Kidney epithelial cell (primary cell): Measurements from ENCODE around the gene NDRG3. TPM values are rescaled to one million over a fixed set of nuclear protein-coding genes. Genes with fewer than 3 reads are reported as not detected.

Experiments
- DNase-seq: peaks from one replicate; pipeline ENCODE4 v3.0.0-alpha.2; 2010; ENCODE audit warnings: low read depth
- H3K27me3 ChIP-seq: 2 replicates; pipeline ENCODE4 v1.6.0; 2011; ENCODE audit warnings: low read length; ENCODE audit not compliant: control insufficient read depth, insufficient read depth
- H3K36me3 ChIP-seq: 2 replicates; pipeline ENCODE4 v1.5.1; 2011; ENCODE audit warnings: low read length; ENCODE audit not compliant: control insufficient read depth, insufficient read depth
- H3K4me3 ChIP-seq: 2 replicates; pipeline ENCODE4 v1.5.1; 2011; ENCODE audit warnings: low read depth, mild to moderate bottlenecking, control low read depth, low read length
- total RNA-seq: library from RNA; depleted of rRNA; stranded (reverse); fragments of >200 nt; gene quantifications from 2 replicates; pipeline ENCODE4 v1.2.3, GENCODE V29; 2015
- TF ChIP-seq, protein P1 (sequence below): IDR thresholded peaks from 2 replicates; pipeline ENCODE4 v1.5.1; 2011; ENCODE audit warnings: mild to moderate bottlenecking, moderate library complexity, low read length, control low read depth, inconsistent platforms; ENCODE audit not compliant: insufficient read depth, poor library complexity, severe bottlenecking

The NDRG3 gene
- total RNA-seq, 1 donor from 2014 or later: 20.2 TPM

GRCh38 chr20:36777576-36777975 is 31.7 kb upstream of the NDRG3 start:
- H3K27me3 ChIP-seq: no peaks in the 10 kb centered on the region
- no peak for DNase-seq
- TF ChIP-seq, protein P1, sequence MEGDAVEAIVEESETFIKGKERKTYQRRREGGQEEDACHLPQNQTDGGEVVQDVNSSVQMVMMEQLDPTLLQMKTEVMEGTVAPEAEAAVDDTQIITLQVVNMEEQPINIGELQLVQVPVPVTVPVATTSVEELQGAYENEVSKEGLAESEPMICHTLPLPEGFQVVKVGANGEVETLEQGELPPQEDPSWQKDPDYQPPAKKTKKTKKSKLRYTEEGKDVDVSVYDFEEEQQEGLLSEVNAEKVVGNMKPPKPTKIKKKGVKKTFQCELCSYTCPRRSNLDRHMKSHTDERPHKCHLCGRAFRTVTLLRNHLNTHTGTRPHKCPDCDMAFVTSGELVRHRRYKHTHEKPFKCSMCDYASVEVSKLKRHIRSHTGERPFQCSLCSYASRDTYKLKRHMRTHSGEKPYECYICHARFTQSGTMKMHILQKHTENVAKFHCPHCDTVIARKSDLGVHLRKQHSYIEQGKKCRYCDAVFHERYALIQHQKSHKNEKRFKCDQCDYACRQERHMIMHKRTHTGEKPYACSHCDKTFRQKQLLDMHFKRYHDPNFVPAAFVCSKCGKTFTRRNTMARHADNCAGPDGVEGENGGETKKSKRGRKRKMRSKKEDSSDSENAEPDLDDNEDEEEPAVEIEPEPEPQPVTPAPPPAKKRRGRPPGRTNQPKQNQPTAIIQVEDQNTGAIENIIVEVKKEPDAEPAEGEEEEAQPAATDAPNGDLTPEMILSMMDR: no peak
- H3K36me3 ChIP-seq: no peaks in the 10 kb centered on the region
- no peak overlapping the region for H3K4me3 ChIP-seq

DNA sequence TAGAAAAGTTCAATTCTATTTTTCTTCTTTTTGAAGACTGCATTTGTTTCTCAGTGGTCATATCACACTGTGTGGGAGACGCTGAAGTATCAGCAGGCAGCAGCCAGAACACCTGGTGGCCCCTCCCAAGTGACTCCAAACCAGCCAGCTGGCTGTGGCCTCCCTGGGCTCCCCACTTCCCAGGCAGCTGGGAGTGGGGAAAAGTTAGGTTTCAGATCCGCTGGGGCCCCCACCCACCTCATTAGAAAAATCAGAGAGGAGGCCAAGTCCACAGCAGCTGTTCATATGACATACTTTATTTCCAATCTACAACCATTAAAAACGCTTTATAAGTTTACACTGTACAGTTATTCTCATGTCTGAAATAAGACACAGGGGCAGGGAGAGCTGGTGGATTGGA is 31.3 kb upstream of the NDRG3 start:
- TF ChIP-seq, protein P1: no peak
- no peaks in the 10 kb centered on the region for H3K27me3 ChIP-seq
- no peak overlapping the region for H3K4me3 ChIP-seq
- H3K36me3 ChIP-seq: no peaks in the 10 kb centered on the region
- no peak for DNase-seq

- DNase-seq: no peak
- Histone ChIP-seq H3K4me3 (no peak overlapping the region), H3K27me3 (no peaks in the 10 kb centered on the region), H3K36me3 (no peaks in the 10 kb centered on the region)
- TF ChIP-seq, protein P1: no peak
These were observed 29.9 kb upstream of the NDRG3 start for GRCh38 chr20:36775826-36776225.

GRCh38 chr20:36775196-36775595 is 29.3 kb upstream of the NDRG3 start:
- no peaks in the 10 kb centered on the region for H3K36me3 ChIP-seq
- no peaks in the 10 kb centered on the region for H3K27me3 ChIP-seq
- TF ChIP-seq, protein P1: no peak
- no peak for DNase-seq
- no peak overlapping the region for H3K4me3 ChIP-seq

DNA sequence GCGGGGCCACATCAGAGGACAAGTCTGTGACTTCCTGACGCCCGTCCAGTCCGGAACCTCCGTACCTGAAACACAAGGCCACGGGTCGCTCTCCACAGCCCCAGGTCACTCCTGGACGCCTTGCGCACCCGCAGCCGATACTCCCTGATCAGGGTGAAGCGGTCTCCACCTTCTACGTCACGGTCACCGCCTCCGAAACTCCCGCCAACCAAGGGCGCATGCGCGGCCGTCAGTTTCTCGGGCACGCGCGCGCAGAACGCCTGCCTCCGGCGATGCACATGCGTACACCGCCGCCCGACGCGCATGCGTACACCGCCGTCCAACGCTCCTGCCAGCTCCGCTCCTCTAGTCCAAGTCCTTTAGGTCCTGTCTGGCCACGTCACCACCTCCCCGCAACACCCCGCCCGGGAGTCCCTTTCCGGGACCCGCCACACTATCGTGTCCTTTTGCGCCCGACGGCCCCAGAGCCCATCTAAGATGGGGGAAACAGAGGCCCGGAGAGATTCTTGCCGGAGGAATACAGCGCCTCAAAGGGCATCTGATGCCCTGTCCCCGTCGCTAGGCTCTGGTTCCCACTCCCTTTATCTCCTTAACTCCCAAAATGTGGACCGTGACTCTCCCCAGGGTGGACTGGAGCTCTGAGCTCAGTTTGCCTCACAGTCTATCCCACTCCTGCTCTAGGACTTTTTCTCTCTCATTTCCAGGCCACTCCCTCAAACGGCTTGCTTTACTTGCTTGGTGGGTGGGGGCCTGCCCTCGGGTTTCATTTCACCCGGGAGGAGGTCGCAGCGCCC is 27.9 kb upstream of the NDRG3 start, which contains the start of gene DSN1:
Gene DSN1 (minus strand): TSS at position 167 of the 794 bp plus-strand sequence. CDS start 2,305 bp downstream, outside the sequence.
- H3K36me3 ChIP-seq: no peaks in the 10 kb centered on the region
- DNase-seq: peak; percentile 82
- H3K27me3 ChIP-seq: no peaks in the 10 kb centered on the region
- TF ChIP-seq, protein P1: no peak
- H3K4me3 ChIP-seq: peak within 1 kb of the TSS; percentile 68

- TF ChIP-seq, protein P1: no peak
- no peak for DNase-seq
- Histone ChIP-seq H3K4me3 (peak overlapping the region; percentile 68), H3K27me3 (no peaks in the 10 kb centered on the region), H3K36me3 (no peaks in the 10 kb centered on the region)
These were observed 27.3 kb upstream of the NDRG3 start for GRCh38 chr20:36773107-36773596.
